Raji (cell line): Measurements from ENCODE around the gene TRMT10B.

Experiments used
- POLR2A ChIP-seq: IDR thresholded peaks from 2 replicates; pipeline ENCODE4 v1.6.1; 2011; ENCODE audit warnings: low read depth, low read length, control low read depth; ENCODE audit not compliant: insufficient read depth

The TRMT10B gene

DNA sequence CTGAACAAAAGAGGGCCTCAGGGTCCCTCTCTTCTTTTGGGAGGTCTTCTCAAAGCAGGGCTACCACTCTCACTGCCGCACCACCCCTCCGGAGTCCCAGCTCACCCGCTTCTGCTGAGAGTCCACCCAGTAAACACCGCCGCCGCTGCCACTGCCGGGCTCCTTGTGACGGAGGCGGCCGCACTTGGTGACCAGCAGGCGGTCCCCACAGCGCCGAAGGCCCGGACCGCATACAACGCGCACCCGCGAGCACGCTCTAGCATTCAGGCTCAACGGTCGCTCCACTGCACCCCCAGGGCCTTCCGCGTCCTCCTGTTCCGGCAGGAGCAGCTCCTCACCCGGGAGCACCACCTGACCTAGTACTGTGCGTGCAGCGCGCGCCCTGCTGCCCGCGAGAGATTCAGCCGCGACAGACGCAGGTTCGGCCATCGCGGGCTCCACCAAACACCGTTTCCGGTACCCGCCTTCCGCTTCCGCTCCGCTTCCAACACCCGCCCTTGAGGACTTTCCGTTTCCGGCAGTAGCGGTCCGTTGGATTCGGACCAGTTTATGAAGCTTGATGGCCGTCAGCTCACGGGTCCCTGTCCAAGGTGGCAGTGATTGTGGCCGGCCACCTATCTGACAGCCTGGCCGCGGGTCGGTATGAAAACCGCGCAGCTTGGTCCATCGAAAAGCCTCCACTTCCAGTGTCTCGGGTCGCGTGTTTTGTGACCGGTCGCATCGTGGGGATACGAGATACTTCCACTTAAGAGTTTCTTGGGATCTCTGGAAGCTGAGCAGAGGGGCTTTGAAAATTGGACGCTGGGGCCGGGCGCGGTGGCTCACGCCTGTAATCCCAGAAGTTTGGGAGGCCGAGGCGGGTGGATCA, 31.2 kb downstream of the TRMT10B start, which contains the start of gene EXOSC3:
Gene EXOSC3, minus strand, starts transcription at position 449 of the 868 bp plus-strand sequence. Its CDS starts 20 bp downstream, at position 429.
- TF ChIP-seq POLR2A, result peak; percentile 99

DNA sequence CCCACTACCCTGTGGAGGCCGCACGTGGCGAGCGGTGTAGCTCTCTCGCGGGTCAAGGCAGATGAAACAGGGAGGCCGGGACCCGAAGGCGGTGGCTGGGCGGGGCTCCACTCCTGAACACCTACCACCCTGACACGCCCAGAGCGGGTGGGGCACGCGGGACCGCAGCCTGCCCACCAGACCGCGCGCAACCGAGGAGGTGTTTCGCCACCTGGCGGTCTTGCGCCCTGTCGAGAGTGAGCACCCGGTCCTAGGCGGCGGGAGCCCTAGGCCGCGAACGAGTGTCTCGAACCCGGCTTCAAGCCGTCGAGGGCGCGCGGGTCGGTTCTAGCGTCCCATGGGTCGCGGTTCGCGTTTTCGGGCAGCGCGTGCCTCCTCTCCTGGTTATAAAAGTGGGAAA, 33.5 kb downstream of the TRMT10B start:
- no peak for TF ChIP-seq POLR2A

DNA sequence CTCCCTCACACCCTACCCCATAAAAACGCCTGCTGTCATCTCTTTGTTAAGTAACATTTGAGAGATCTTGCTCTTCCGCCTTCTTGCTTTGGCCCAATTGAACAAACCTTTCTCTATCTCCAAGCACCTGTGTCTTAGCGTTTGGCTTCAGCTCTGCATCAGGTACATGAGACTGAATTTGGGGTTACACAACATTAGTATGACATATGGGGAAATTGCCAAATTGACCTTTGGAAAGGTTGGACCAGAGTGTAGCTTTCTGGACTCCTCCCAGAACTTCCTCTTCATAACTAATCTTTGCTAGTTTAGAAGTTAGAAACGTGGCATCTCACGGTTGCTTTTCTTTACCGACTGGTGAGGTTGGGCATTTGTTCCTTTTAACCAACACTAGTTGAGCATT, 34.7 kb downstream of the TRMT10B start:
- TF ChIP-seq POLR2A, result no peak

DNA sequence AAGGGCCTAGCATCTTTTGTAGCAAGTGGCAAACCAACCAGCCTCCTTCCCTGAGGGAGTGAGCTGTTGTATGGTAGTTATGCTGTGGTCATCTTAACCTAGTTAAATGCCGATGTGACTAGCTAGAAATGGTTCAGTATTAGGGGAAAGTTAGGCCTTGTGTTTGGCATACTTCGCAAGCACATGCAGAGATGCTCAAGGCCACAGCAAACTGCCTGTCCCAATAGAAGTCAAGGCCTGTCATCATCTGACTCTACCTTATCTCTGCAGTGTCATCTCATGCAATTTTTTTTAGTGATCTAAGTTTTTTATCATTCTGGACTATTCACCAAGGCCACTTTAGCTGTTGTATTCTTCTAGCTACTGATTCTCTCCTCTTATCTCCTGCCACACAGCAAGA, 36.5 kb downstream of the TRMT10B start:
- no peak for TF ChIP-seq POLR2A

- TF ChIP-seq POLR2A, result no peak
Observed at GRCh38 chr9:37792122-37792521, 38.5 kb downstream of the TRMT10B start.

GRCh38 chr9:37796232-37796631, 42.6 kb downstream of the TRMT10B start:
- TF ChIP-seq POLR2A, result no peak

DNA sequence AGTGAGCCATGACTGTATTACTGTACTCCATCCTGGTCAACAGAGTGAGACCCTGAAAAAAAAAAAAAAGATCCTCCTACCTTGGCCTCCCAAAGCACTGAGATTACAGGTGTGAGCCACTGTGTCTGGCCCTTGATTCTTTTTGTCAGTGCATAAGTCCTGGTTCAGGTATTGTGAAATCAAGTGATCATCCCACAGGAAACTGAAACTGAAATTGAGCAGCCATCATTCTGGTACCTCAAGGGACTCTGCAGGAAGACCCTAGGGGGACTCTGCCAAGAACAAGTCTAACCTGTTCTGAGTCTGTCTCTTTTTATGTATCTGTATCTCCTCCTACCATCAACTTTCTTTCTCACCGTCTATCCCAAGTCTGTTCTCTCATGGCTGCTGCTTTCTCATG, 45.1 kb downstream of the TRMT10B start:
- TF ChIP-seq POLR2A, result no peak

GRCh38 chr9:37800631-37801286, 47.2 kb downstream of the TRMT10B start, which contains the start of gene DCAF10:
DCAF10 (plus strand) TSS chr9:37800797; CDS start chr9:37800867, 70 bp downstream.
- TF ChIP-seq POLR2A, result peak; percentile 90

DNA sequence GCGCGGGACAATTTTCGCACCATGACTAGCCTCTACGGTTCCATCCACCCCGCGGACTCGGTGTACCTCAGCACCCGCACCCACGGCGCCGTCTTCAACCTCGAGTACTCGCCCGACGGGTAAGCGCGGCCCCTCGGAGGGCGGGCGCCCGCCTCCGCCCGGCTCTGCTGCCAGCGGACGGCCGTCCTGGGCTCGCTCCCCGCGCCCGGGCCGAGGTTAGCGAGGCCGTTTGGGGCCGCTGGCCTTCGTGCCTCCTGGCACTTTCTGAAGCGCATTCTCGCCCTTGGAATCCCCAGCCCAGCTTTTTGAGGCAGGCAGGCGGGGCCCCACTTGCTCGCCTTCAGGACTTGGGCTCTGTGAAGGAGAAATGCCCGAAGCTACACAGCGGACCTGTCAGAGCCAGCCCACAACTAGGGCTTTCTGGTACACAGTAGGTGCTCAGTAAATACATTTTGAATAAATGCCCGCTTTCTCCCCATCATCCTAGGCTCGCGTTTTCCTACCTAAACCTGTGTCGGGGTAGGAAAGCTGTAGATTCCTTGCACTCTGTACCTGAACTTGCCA, 47.8 kb downstream of the TRMT10B start:
- no peak for TF ChIP-seq POLR2A

DNA sequence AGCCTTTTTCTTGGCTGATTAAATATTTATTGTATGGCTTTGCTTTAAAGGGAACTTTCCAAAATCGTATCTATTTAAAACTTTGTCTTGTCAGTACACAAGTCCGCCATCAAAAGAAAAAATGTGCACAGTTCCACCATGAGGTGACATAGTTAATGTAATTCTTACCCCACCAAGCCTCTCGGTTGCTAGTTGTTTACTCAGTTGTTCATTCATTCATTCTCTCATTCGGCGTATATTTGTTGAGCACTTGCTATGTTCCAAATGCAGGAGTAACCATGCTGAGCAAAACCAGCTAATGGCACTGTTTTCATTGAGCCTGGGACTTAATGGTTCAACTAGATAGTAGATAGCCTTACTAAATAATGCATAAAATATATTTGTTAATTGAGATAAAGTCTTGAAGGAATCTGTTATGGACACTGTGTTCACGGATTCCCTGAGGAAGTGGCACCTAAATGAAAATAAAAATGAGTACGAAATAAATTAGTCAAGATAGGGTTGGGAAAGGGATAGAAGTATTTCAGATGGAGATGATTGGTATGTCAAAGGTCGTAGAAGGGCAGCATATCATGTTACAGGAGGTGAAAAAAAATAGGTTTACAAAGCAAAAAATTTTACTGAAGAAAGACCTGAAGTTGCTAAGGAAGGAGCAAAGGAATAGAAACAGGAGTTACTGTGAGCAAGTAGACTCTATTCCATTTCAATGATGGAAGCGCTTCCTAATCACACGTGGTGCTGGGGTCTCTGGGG, 48.5 kb downstream of the TRMT10B start:
- no peak for TF ChIP-seq POLR2A

DNA sequence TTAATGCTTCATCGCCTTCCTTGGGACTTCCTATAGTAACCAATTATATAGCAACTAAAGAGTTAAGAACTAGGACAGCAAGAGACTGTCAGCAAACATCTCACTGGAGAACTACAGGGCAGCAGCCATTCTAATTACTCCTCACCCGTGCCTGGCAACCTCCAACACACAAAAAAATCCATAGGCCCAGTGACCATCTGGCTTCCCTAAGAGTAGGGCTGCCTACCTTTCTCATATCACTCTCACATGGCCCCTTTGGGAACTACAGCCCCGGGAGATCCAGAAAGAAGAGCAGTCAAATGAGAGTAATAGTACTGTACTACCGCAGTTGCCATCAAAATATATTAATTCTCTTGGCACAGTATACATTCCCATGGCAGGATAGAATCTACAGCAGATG, 52.7 kb downstream of the TRMT10B start:
- TF ChIP-seq POLR2A, result no peak

GRCh38 chr9:37811906-37812476, 58.4 kb downstream of the TRMT10B start:
- no peak for TF ChIP-seq POLR2A

- TF ChIP-seq POLR2A, result no peak
Observed at GRCh38 chr9:37812773-37813379, 59.3 kb downstream of the TRMT10B start.

- no peak for TF ChIP-seq POLR2A
Observed at GRCh38 chr9:37818849-37819248, 65.2 kb downstream of the TRMT10B start.

DNA sequence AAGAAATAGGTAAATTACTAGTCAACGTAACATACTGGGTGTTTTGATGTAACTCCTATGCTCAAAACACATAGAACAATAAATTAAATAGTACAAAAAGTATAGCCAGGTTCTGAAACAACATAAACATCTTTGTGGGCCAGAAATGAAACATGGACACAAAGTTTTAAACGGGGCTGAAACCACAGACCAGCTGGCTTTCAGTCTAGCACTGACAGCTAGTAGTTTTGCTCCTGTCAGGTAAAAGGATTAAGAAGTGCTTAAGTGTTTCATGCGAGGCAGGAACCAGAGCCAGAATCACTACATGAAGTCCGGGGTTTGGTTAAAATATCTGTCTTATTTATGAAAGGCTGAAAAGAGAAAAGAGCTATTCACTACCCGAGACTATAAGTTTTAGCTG, 66.5 kb downstream of the TRMT10B start:
- no peak for TF ChIP-seq POLR2A
